ENCODE measurements around the gene MST1R.
A peak's percentile ranks its signal among the peaks of the same experiment; 100 is the strongest.
"Not testable (repeated sequence)": the region's sequence is repeated elsewhere in the genome, so short reads cannot be mapped to it uniquely, and the experiment has no call there.

Gene MST1R

GRCh38 chr3:49903451-49904424, at the start of gene MST1R:
Gene MST1R (minus strand): TSS chr3:49903873. CDS start chr3:49903609, 264 bp downstream.
- peak; percentile 94 for DNase-seq (ENCODE audit: low spot score)
- TF ChIP-seq CTCF (IDR thresholded peaks at IDR 0.05; ENCODE audit: borderline replicate concordance, control extremely low read depth, extremely low read depth, insufficient read depth, missing control alignments): no peak
- in situ Hi-C loops (cut with MboI; ENCODE audit: low sequenced_read_pairs, unreplicated experiment): no loop called here

- DNase-seq (ENCODE audit: low spot score): no peak
- TF ChIP-seq CTCF (IDR thresholded peaks at IDR 0.05; ENCODE audit: borderline replicate concordance, control extremely low read depth, extremely low read depth, insufficient read depth, missing control alignments): no peak
- in situ Hi-C loops (cut with MboI; ENCODE audit: low sequenced_read_pairs, unreplicated experiment): no loop called here
These were observed 49.3 kb upstream of the MST1R start for GRCh38 chr3:49952924-49953323.

- TF ChIP-seq CTCF (IDR thresholded peaks at IDR 0.05; ENCODE audit: borderline replicate concordance, control extremely low read depth, extremely low read depth, insufficient read depth, missing control alignments): no peak
- no peak for DNase-seq (ENCODE audit: low spot score)
- in situ Hi-C loops (cut with MboI; ENCODE audit: low sequenced_read_pairs, unreplicated experiment): no loop called here
These were observed 39.0 kb upstream of the MST1R start for GRCh38 chr3:49942651-49943050.

GRCh38 chr3:49940667-49941249, 37.1 kb upstream of the MST1R start:
- no peak for TF ChIP-seq CTCF (IDR thresholded peaks at IDR 0.05; ENCODE audit: borderline replicate concordance, control extremely low read depth, extremely low read depth, insufficient read depth, missing control alignments)
- DNase-seq (ENCODE audit: low spot score): no peak
- in situ Hi-C loops (cut with MboI; ENCODE audit: low sequenced_read_pairs, unreplicated experiment): no loop called here

GRCh38 chr3:49939858-49940666, 36.4 kb upstream of the MST1R start, which contains the start of gene RBM6:
Gene RBM6 (plus strand): TSS chr3:49940150. CDS start chr3:49962642, 22,492 bp downstream.
- no peak for TF ChIP-seq CTCF (IDR thresholded peaks at IDR 0.05; ENCODE audit: borderline replicate concordance, control extremely low read depth, extremely low read depth, insufficient read depth, missing control alignments)
- peak; percentile 98 for DNase-seq (ENCODE audit: low spot score)
- in situ Hi-C loops (cut with MboI; ENCODE audit: low sequenced_read_pairs, unreplicated experiment): no loop called here

GRCh38 chr3:49937090-49937489, 33.4 kb upstream of the MST1R start:
- no peak for TF ChIP-seq CTCF (IDR thresholded peaks at IDR 0.05; ENCODE audit: borderline replicate concordance, control extremely low read depth, extremely low read depth, insufficient read depth, missing control alignments)

GRCh38 chr3:49932281-49932680, 28.6 kb upstream of the MST1R start:
- DNase-seq (ENCODE audit: low spot score); in situ Hi-C loops (cut with MboI; ENCODE audit: low sequenced_read_pairs, unreplicated experiment): not testable (repeated sequence)

More at GRCh38 chr3:49937090-49937489, 33.4 kb upstream of the MST1R start:
- in situ Hi-C loops (cut with MboI; ENCODE audit: low sequenced_read_pairs, unreplicated experiment): no loop called here
- DNase-seq (ENCODE audit: low spot score): no peak

All from GM13976 (cell line).